H1 (cell line): ENCODE results near the gene PRSS2. TPM values are rescaled to one million over a fixed set of nuclear protein-coding genes. Genes with fewer than 3 reads are reported as not detected.

ENCODE experiments used
- CTCF ChIA-PET: fragments of 300-600 bp; sonication (Branson Sonifier 250); formaldehyde crosslinking; loops from one replicate; lab custom pipeline; 2021; ENCODE audit not compliant: partially characterized antibody; lab: Charles Lee
- POLR2A ChIA-PET: fragments of 300-600 bp; sonication (Branson Sonifier 250); formaldehyde crosslinking; loops from one replicate; lab custom pipeline; 2021; ENCODE audit warnings: inconsistent platforms; ENCODE audit not compliant: partially characterized antibody; lab: Charles Lee
- DNase-seq, 2 experiments: peaks; one replicate each; pipeline versions ENCODE4 v3.0.0 to v3.0.0-alpha.2; 2010 to 2022; ENCODE audit warnings: low spot score in 2 of 2, low read depth in 1 of 2, mixed read lengths in 1 of 2
- FAIRE-seq: peaks from 2 replicates; lab custom pipeline; 2011; peaks lifted over from hg19 to GRCh38; lab: Jason Lieb, UNC
- H2AFZ ChIP-seq: 2 replicates; pipeline ENCODE4 v1.8.1; 2012; ENCODE audit warnings: low read length, inconsistent platforms
- H2AK5ac ChIP-seq: 2 replicates; pipeline ENCODE4 v1.6.1; 2013; ENCODE audit warnings: low read depth, low read length
- H2BK120ac ChIP-seq: replicated peaks from 2 replicates; pipeline ENCODE3; 2013; ENCODE audit warnings: low read depth, low read length, inconsistent platforms
- H2BK12ac ChIP-seq: 2 replicates; pipeline ENCODE4 v1.6.1; 2013; ENCODE audit warnings: low read depth, low read length
- H2BK15ac ChIP-seq: 2 replicates; pipeline ENCODE4 v1.6.1; 2013; ENCODE audit warnings: low read length
- H2BK20ac ChIP-seq: 2 replicates; pipeline ENCODE4 v1.6.1; 2013; ENCODE audit warnings: low read length
- H2BK5ac ChIP-seq: 2 replicates; pipeline ENCODE4 v1.6.1; 2013; ENCODE audit warnings: low read depth, low read length
- H3K14ac ChIP-seq: 2 replicates; pipeline ENCODE4 v1.6.1; 2013; ENCODE audit warnings: inconsistent platforms; ENCODE audit not compliant: insufficient read length
- H3K18ac ChIP-seq: 2 replicates; pipeline ENCODE4 v1.6.1; 2013; ENCODE audit warnings: low read length; ENCODE audit errors: extremely low read depth
- H3K23ac ChIP-seq: 2 replicates; pipeline ENCODE4 v1.6.1; 2013; ENCODE audit warnings: inconsistent platforms; ENCODE audit not compliant: insufficient read length
- H3K23me2 ChIP-seq: 2 replicates; pipeline ENCODE4 v1.6.1; 2013; ENCODE audit warnings: low read depth, low read length
- H3K27ac ChIP-seq: 2 replicates; pipeline ENCODE4 v1.6.1; 2011; ENCODE audit warnings: low read depth, low read length, inconsistent platforms
- H3K27me3 ChIP-seq, 4 experiments: replicated peaks in 1 of 4; 1 replicate in 1 of 4; 2 replicates in 3 of 4; pipeline versions ENCODE4 v1.6.1 to v1.8.1; 2011 to 2013; ENCODE audit warnings: low read length in 3 of 4, mild to moderate bottlenecking in 3 of 4, inconsistent platforms in 2 of 4, mixed read lengths in 2 of 4, moderate library complexity in 1 of 4; ENCODE audit not compliant: control insufficient read depth in 3 of 4, insufficient read depth in 3 of 4; ENCODE audit errors: extremely low read depth in 1 of 4
- H3K36me3 ChIP-seq, 4 experiments: 2 replicates each; pipeline versions ENCODE4 v1.6.1 to v1.8.1; 2011 to 2013; ENCODE audit warnings: mild to moderate bottlenecking in 4 of 4, low read length in 3 of 4, moderate library complexity in 2 of 4, control low read depth in 1 of 4, inconsistent platforms in 1 of 4; ENCODE audit not compliant: insufficient read depth in 4 of 4, control insufficient read depth in 2 of 4
- H3K4ac ChIP-seq: replicated peaks from 2 replicates; pipeline ENCODE3; 2013; ENCODE audit warnings: low read length, low read depth, mixed read lengths, inconsistent platforms; ENCODE audit not compliant: insufficient read length
- H3K4me1 ChIP-seq, 4 experiments: replicated peaks in 1 of 4; 1 replicate in 1 of 4; 2 replicates in 3 of 4; pipeline versions ENCODE4 v1.6.1 to v1.8.1; 2011 to 2013; ENCODE audit warnings: low read length in 3 of 4, inconsistent platforms in 2 of 4, mixed read lengths in 1 of 4; ENCODE audit not compliant: insufficient read depth in 4 of 4, control insufficient read depth in 3 of 4
- H3K4me2 ChIP-seq, 2 experiments: 2 replicates each; pipeline versions ENCODE4 v1.6.1 to v1.8.1; 2011 to 2013; ENCODE audit warnings: low read depth in 2 of 2, low read length in 2 of 2, control low read depth in 1 of 2, inconsistent platforms in 1 of 2, mild to moderate bottlenecking in 1 of 2; ENCODE audit not compliant: insufficient read depth in 1 of 2
- H3K4me3 ChIP-seq, 4 experiments: fragments of 200-600, 300-600 bp in 1 of 4; sonication (generic), shearing (Covaris generic), sonication (Bioruptor Twin) in 1 of 4; 2 replicates each; pipeline versions ENCODE4 v1.5.1 to v1.8.1; 2011 to 2016; ENCODE audit warnings: low read length in 4 of 4, low read depth in 3 of 4, control low read depth in 2 of 4, inconsistent platforms in 2 of 4, mild to moderate bottlenecking in 2 of 4, mixed read lengths in 1 of 4, moderate library complexity in 1 of 4; ENCODE audit not compliant: insufficient read depth in 2 of 4; ENCODE audit errors: extremely low read depth in 1 of 4
- H3K56ac ChIP-seq: replicated peaks from 2 replicates; pipeline ENCODE3; 2013; ENCODE audit warnings: low read depth, mild to moderate bottlenecking, mixed read lengths, low read length, inconsistent platforms; ENCODE audit not compliant: insufficient read length
- H3K79me1 ChIP-seq: 2 replicates; pipeline ENCODE4 v1.6.1; 2013; ENCODE audit warnings: low read depth, low read length, control low read depth
- H3K79me2 ChIP-seq, 2 experiments: 2 replicates each; pipeline versions ENCODE4 v1.6.1 to v1.8.1; 2012 to 2013; ENCODE audit warnings: low read length in 2 of 2, mild to moderate bottlenecking in 2 of 2, inconsistent platforms in 1 of 2; ENCODE audit not compliant: insufficient read depth in 2 of 2, control insufficient read depth in 1 of 2
- H3K9ac ChIP-seq, 4 experiments: replicated peaks in 1 of 4; 1 replicate in 1 of 4; 2 replicates in 3 of 4; pipeline versions ENCODE4 v1.6.1 to v1.8.1; 2011 to 2013; ENCODE audit warnings: low read depth in 3 of 4, low read length in 3 of 4, control low read depth in 2 of 4, mild to moderate bottlenecking in 2 of 4, moderate library complexity in 2 of 4, inconsistent platforms in 1 of 4; ENCODE audit errors: extremely low read depth in 1 of 4
- H3K9me3 ChIP-seq, 2 experiments: 2 replicates each; pipeline versions ENCODE4 v1.6.1 to v1.8.1; 2012 to 2013; ENCODE audit warnings: mild to moderate bottlenecking in 2 of 2, moderate library complexity in 2 of 2, control low read depth in 1 of 2, inconsistent platforms in 1 of 2, low read depth in 1 of 2, low read length in 1 of 2, mixed read lengths in 1 of 2; ENCODE audit not compliant: insufficient read depth in 2 of 2
- H4K20me1 ChIP-seq, 2 experiments: replicated peaks in 1 of 2; 2 replicates each; pipeline versions ENCODE3 to v1.8.1; 2011 to 2013; ENCODE audit warnings: inconsistent platforms in 2 of 2, low read length in 2 of 2, mild to moderate bottlenecking in 1 of 2; ENCODE audit not compliant: insufficient read depth in 2 of 2, control insufficient read depth in 1 of 2
- H4K5ac ChIP-seq: 2 replicates; pipeline ENCODE4 v1.6.1; 2013; ENCODE audit warnings: low read length, low read depth, mixed read lengths, inconsistent platforms; ENCODE audit not compliant: insufficient read length
- H4K8ac ChIP-seq: 2 replicates; pipeline ENCODE4 v1.8.0; 2013; ENCODE audit warnings: mild to moderate bottlenecking, moderate library complexity, low read length, inconsistent platforms; ENCODE audit not compliant: insufficient read depth; ENCODE audit errors: extremely low read depth
- H4K91ac ChIP-seq: replicated peaks from 2 replicates; pipeline ENCODE3; 2013; ENCODE audit warnings: low read length, mixed read lengths, inconsistent platforms; ENCODE audit not compliant: insufficient read length
- CTCF ChIP-seq, 3 experiments: IDR thresholded peaks; 1 replicate in 2 of 3; 2 replicates in 1 of 3; pipeline versions ENCODE4 v1.5.1 to v1.6.1; 2011; ENCODE audit warnings: low read length in 3 of 3, mild to moderate bottlenecking in 3 of 3, inconsistent platforms in 2 of 3, low read depth in 1 of 3, moderate library complexity in 1 of 3; ENCODE audit not compliant: insufficient read depth in 1 of 3; ENCODE audit errors: control extremely low read depth in 1 of 3
- MAFK ChIP-seq: IDR thresholded peaks from 2 replicates; pipeline ENCODE4 v1.6.1; 2012; ENCODE audit warnings: low read depth, mild to moderate bottlenecking, improper control_type of control experiment, low read length
- WGBS, 2 experiments: shearing (Covaris generic) in 1 of 2; methylation state at CpG; one replicate each; pipeline versions ENCODE4 v1.1.6 to v1.1.7; 2013 to 2015; ENCODE audit warnings: low lambda C conversion rate in 2 of 2, mixed read lengths in 2 of 2, inconsistent platforms in 1 of 2, low coverage in 1 of 2, missing lambda C conversion rate in 1 of 2; ENCODE audit not compliant: insufficient replicate concordance in 2 of 2, insufficient coverage in 1 of 2, insufficient read length in 1 of 2; ENCODE audit errors: extremely low coverage in 1 of 2, missing lambda C conversion rate in 1 of 2; 5-methylcytosine and 5-hydroxymethylcytosine counted together
- polyA plus RNA-seq, 7 experiments: library from polyadenylated mRNA; depleted of rRNA in 3 of 7; stranded (reverse) in 5 of 7; unstranded in 2 of 7; fragments of >200 nt in 5 of 7; fragments of 200-250 nt in 2 of 7; gene quantifications; 1 replicate in 5 of 7; 2 replicates in 1 of 7; 4 replicates in 1 of 7; pipeline versions ENCODE4 v1.2.1 to v1.2.3, GENCODE V29; 2011 to 2013; ENCODE audit warnings: missing spikeins in 2 of 7, mixed read lengths in 2 of 7
- total RNA-seq: library from RNA; stranded (reverse); fragmentation: NEBNext Ultra II Directional; extraction: Animal tissue kit (Norgen Biotek cat#: 25700); gene quantifications from 2 replicates; pipeline ENCODE4 v1.2.1, GENCODE V29; 2021

PRSS2 gene
- total and polyA plus RNA-seq, 2 of the 8 experiments (the other 6 are each of a cell fraction or from before 2014, with no cell fraction given) = not detected

GRCh38 chr7:142745745-142746144 lies 25.0 kb upstream of the PRSS2 start:
- H4K5ac ChIP-seq = no peak overlapping the region
- H2BK20ac ChIP-seq = no peak overlapping the region
- H3K9ac ChIP-seq = no peak overlapping the region
- H3K4me2 ChIP-seq = no peak overlapping the region
- H3K14ac ChIP-seq = no peak overlapping the region
- no peak overlapping the region for H2BK5ac ChIP-seq
- no peak overlapping the region for H3K56ac ChIP-seq
- no peaks in the 10 kb centered on the region for H3K23me2 ChIP-seq
- no peak overlapping the region for H3K4me3 ChIP-seq
- no peak overlapping the region for H3K18ac ChIP-seq
- H4K91ac ChIP-seq = no peak overlapping the region
- H2BK12ac ChIP-seq = no peak overlapping the region
- no peaks in the 10 kb centered on the region for H3K9me3 ChIP-seq
- no peak overlapping the region for H2AK5ac ChIP-seq
- no peaks in the 10 kb centered on the region for H3K27me3 ChIP-seq
- FAIRE-seq (no peak), DNase-seq (no peak)
- H2AFZ ChIP-seq = no peak overlapping the region
- H3K4me1 ChIP-seq = no peaks in the 10 kb centered on the region
- no peaks in the 10 kb centered on the region for H3K79me1 ChIP-seq
- ChIA-PET POLR2A (no interaction called here), CTCF (interaction anchor here (0.6 to 1.4 kb wide), 7 partner anchors 10 to 400 kb away, joined by 3 to 4 read pairs (median 3); no protein-coding TSS in a partner anchor)
- H3K79me2 ChIP-seq = no peaks in the 10 kb centered on the region
- no peak overlapping the region for H2BK120ac ChIP-seq
- 72% methylated on average over 2 of the region's 4 CpGs; no CpG with 5 or more reads in 1 of the 2 experiments for WGBS, 2 experiments
- no peak overlapping the region for H4K8ac ChIP-seq
- H3K36me3 ChIP-seq = no peaks in the 10 kb centered on the region
- no peak overlapping the region for H3K27ac ChIP-seq
- no peak overlapping the region for H2BK15ac ChIP-seq
- H3K4ac ChIP-seq = no peak overlapping the region
- TF ChIP-seq MAFK (no peak), CTCF (IDR thresholded peaks at IDR 0.05; ENCODE audit: control extremely low read depth in 1 of 3, insufficient read depth in 1 of 3, low read depth in 1 of 3, low read length in 3 of 3) (no peak)
- no peak overlapping the region for H3K23ac ChIP-seq
- H4K20me1 ChIP-seq = no peaks in the 10 kb centered on the region
